ENCODE measurements around the gene ADAM12. TPM values are rescaled to one million over a fixed set of nuclear protein-coding genes. Genes with fewer than 3 reads are reported as not detected.

ADAM12 gene
- total RNA-seq, 2 donors from 2014 or later, result 0.14 to 1.9 TPM

DNA sequence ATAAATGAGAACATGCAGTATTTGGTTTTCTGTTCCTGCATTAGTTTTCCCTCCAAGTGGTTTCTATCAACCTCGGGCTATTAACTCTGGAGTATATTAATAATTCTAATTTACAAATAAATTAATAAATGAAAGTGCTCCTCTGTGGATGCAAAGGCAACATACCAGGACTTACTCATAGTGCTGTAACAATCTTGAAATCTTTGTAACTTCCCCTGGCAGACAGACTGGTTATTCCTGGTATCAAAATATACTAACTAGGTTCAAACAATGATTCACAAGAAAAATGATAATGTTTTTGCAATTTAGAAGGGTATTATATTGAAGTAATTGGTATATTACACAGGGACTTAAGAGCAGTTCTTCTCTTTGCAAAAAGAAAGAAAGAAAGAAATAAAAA lies 314.7 kb downstream of the ADAM12 start:
- TF ChIP-seq, protein P1, sequence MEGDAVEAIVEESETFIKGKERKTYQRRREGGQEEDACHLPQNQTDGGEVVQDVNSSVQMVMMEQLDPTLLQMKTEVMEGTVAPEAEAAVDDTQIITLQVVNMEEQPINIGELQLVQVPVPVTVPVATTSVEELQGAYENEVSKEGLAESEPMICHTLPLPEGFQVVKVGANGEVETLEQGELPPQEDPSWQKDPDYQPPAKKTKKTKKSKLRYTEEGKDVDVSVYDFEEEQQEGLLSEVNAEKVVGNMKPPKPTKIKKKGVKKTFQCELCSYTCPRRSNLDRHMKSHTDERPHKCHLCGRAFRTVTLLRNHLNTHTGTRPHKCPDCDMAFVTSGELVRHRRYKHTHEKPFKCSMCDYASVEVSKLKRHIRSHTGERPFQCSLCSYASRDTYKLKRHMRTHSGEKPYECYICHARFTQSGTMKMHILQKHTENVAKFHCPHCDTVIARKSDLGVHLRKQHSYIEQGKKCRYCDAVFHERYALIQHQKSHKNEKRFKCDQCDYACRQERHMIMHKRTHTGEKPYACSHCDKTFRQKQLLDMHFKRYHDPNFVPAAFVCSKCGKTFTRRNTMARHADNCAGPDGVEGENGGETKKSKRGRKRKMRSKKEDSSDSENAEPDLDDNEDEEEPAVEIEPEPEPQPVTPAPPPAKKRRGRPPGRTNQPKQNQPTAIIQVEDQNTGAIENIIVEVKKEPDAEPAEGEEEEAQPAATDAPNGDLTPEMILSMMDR (IDR thresholded peaks at IDR 0.05), result no peak
- TF ChIP-seq POLR2AphosphoS5 (IDR thresholded peaks at IDR 0.05) (no peak), POLR2A (IDR thresholded peaks at IDR 0.05) (no peak)
- no peak for DNase-seq (ENCODE audit: low spot score)
- intact Hi-C loops (cut with DNase I), result no loop called here
- no peaks in the 10 kb centered on the region for H3K9me3 ChIP-seq
- no peak overlapping the region for H3K4me3 ChIP-seq
- no peaks in the 10 kb centered on the region for H3K36me3 ChIP-seq
- no peaks in the 10 kb centered on the region for H3K4me1 ChIP-seq (replicated peaks)
- H3K27me3 ChIP-seq (replicated peaks; ENCODE audit: insufficient read depth), result no peaks in the 10 kb centered on the region
- WGBS, result 84% methylated on average over 1 of the region's 1 CpG
- no peak overlapping the region for H3K27ac ChIP-seq

DNA sequence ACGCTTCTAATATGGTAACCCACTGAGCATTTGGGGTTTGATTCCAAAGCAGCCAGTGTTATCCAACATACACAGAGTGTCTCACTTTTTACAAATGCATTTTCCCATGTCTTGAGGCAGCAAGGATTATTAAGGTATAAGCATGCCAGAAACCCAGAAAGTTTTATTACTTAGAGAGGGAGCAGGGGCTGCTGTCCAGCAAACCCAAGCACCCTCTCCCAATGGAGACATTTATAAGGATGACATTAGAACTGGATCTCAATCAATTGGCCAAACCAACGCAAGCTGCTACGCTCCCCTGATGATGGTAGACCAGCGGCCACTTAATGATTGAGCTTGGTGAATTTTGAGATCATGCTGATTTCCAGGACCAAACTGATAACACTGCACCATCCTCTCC lies 315.7 kb downstream of the ADAM12 start:
- intact Hi-C loops (cut with DNase I), result no loop called here
- WGBS, result 79% methylated on average over 4 of the region's 4 CpGs
- Histone ChIP-seq H3K9me3 (no peaks in the 10 kb centered on the region), H3K4me3 (no peak overlapping the region), H3K36me3 (no peaks in the 10 kb centered on the region), H3K27me3 (replicated peaks; ENCODE audit: insufficient read depth) (no peaks in the 10 kb centered on the region), H3K27ac (no peak overlapping the region), H3K4me1 (replicated peaks) (no peaks in the 10 kb centered on the region)
- TF ChIP-seq POLR2A (IDR thresholded peaks at IDR 0.05), result no peak
- TF ChIP-seq, protein P1 (IDR thresholded peaks at IDR 0.05), result no peak
- TF ChIP-seq POLR2AphosphoS5 (IDR thresholded peaks at IDR 0.05), result no peak
- DNase-seq (ENCODE audit: low spot score), result no peak

DNA sequence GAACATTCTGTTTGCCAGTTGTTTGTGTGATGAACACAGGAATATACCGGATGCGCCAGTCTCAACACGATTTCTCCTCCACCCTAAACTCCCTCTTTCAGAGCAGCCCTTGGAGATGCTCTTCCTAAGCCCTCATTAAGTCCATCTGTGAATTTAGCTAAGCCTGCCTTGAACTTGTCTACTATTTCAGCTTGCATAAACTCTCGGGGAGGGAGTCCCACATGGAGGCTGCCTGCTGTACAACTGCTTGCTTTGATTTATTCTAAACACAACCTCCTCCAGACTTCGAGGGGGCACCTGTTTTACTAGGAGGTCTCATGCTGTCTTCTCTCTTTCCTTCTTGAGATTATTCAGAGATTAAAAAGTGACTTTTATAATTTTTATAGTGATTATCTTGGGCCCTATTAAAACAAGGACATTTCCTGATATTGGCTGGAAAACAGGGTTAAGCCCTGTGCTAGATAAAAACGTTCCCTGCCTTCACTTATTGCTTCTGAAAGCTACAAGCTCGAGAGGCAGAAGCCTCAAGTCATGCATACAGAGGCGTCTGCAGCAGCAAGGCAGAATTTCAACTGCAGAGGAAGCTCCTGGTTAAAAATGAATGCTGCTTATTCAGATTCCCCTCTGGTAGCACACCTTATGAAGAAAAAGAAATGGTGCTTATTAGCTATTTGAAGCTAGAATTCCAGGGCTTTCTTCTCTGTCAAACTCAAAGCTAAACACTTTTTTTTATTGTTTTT lies 317.6 kb downstream of the ADAM12 start:
- DNase-seq (ENCODE audit: low spot score), result no peak
- TF ChIP-seq POLR2AphosphoS5 (IDR thresholded peaks at IDR 0.05) (no peak), POLR2A (IDR thresholded peaks at IDR 0.05) (no peak)
- TF ChIP-seq, protein P1 (IDR thresholded peaks at IDR 0.05), result no peak
- WGBS, result 40% methylated on average over 8 of the region's 8 CpGs

DNA sequence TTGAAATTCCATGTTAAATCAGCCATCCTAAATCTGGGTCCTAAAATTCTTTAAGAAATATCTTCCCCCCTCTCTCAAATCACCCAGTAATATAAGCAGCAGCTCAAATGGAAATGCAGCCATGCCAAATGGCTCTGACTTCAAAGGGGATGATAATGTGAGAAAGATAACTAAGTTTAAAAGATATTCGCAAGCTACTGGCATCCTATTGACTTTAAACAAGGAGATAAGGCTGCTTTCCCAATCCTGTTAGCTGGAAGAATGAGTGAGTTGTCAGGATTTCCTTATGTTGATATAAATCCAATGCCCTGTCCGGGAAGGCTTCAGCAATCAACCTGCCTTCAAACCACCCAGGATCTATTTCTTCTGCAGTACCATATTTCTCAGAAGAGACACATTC lies 320.0 kb downstream of the ADAM12 start:
- TF ChIP-seq, protein P1 (IDR thresholded peaks at IDR 0.05), result no peak
- TF ChIP-seq POLR2AphosphoS5 (IDR thresholded peaks at IDR 0.05), result no peak
- TF ChIP-seq POLR2A (IDR thresholded peaks at IDR 0.05), result no peak
- intact Hi-C loops (cut with DNase I), result no loop called here
- WGBS, result 83% methylated on average over 2 of the region's 2 CpGs
- Histone ChIP-seq H3K27me3 (replicated peaks; ENCODE audit: insufficient read depth) (no peaks in the 10 kb centered on the region), H3K4me3 (no peak overlapping the region), H3K4me1 (replicated peaks) (no peaks in the 10 kb centered on the region), H3K27ac (no peak overlapping the region), H3K9me3 (no peaks in the 10 kb centered on the region), H3K36me3 (no peaks in the 10 kb centered on the region)
- DNase-seq (ENCODE audit: low spot score), result no peak

More for the DNA sequence above, 317.6 kb downstream of the ADAM12 start:
- H3K4me3 ChIP-seq, result no peak overlapping the region
- no peaks in the 10 kb centered on the region for H3K4me1 ChIP-seq (replicated peaks)
- no peaks in the 10 kb centered on the region for H3K36me3 ChIP-seq
- H3K9me3 ChIP-seq, result no peaks in the 10 kb centered on the region
- intact Hi-C loops (cut with DNase I), result no loop called here
- H3K27me3 ChIP-seq (replicated peaks; ENCODE audit: insufficient read depth), result no peaks in the 10 kb centered on the region
- H3K27ac ChIP-seq, result no peak overlapping the region

DNA sequence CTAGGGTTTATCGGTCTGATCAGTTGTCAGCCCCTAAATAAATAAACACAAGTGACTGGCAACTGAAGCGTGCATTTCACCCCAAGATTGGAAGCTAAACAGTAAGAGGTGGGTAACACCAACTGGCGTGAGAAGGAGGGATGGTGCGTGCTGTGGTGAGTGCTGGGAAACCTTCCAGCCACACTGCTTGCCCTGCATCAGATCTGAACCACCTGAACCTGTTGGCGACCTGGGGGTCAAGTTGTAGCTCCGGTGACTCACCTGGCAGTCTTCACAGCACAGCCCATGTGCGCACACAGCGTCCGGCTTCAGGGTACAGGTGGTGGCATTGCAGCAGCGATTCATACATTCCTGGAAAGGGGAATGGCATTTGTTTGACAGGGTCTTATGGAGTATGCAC lies 321.8 kb downstream of the ADAM12 start:
- Histone ChIP-seq H3K36me3 (no peaks in the 10 kb centered on the region), H3K4me3 (no peak overlapping the region), H3K4me1 (replicated peaks) (no peaks in the 10 kb centered on the region), H3K9me3 (no peaks in the 10 kb centered on the region), H3K27me3 (replicated peaks; ENCODE audit: insufficient read depth) (no peaks in the 10 kb centered on the region), H3K27ac (no peak overlapping the region)
- TF ChIP-seq POLR2AphosphoS5 (IDR thresholded peaks at IDR 0.05) (no peak), POLR2A (IDR thresholded peaks at IDR 0.05) (no peak)
- TF ChIP-seq, protein P1 (IDR thresholded peaks at IDR 0.05), result no peak
- no peak for DNase-seq (ENCODE audit: low spot score)
- WGBS, result 83% methylated on average over 10 of the region's 10 CpGs
- intact Hi-C loops (cut with DNase I), result no loop called here

Measured in prostate gland (tissue), 2 donors.